Loucy (cell line): ENCODE data around the gene SLC6A6.

ENCODE experiments used
- H2AFZ ChIP-seq: fragments of 200-600 bp; sonication (generic); 2 replicates; pipeline ENCODE4 v1.6.0; 2016; ENCODE audit warnings: antibody characterized with exemption, mild to moderate bottlenecking, low read length, moderate library complexity
- H3F3A ChIP-seq: fragments of 200-600 bp; 2 replicates; pipeline ENCODE4 v1.6.0; 2016; ENCODE audit warnings: antibody characterized with exemption, low read depth, mild to moderate bottlenecking
- H3K27me3 ChIP-seq: fragments of 200-600 bp; sonication (generic); 2 replicates; pipeline ENCODE4 v1.6.1; 2014; ENCODE audit warnings: low read length, mild to moderate bottlenecking; ENCODE audit not compliant: insufficient read depth, poor library complexity, severe bottlenecking
- H3K36me3 ChIP-seq: fragments of 200-600 bp; sonication (generic); 2 replicates; pipeline ENCODE4 v1.6.1; 2016; ENCODE audit warnings: low read length; ENCODE audit not compliant: insufficient read depth
- H3K4me1 ChIP-seq: fragments of 200-600 bp; sonication (generic); 2 replicates; pipeline ENCODE4 v1.5.1; 2014; ENCODE audit warnings: low read length, mild to moderate bottlenecking; ENCODE audit not compliant: insufficient read depth, poor library complexity, severe bottlenecking
- H3K4me2 ChIP-seq: fragments of 200-600 bp; sonication (generic); 2 replicates; pipeline ENCODE4 v1.6.0; 2014; ENCODE audit warnings: antibody characterized with exemption, low read length, low read depth, mild to moderate bottlenecking; ENCODE audit not compliant: poor library complexity, severe bottlenecking
- H3K4me3 ChIP-seq: fragments of 200-600 bp; sonication (generic); 2 replicates; pipeline ENCODE4 v1.5.1; 2014; ENCODE audit warnings: low read length, mild to moderate bottlenecking, mixed read lengths; ENCODE audit not compliant: poor library complexity, severe bottlenecking
- H3K79me2 ChIP-seq: fragments of 200-600 bp; sonication (generic); 2 replicates; pipeline ENCODE4 v1.6.1; 2014; ENCODE audit warnings: low read length; ENCODE audit not compliant: insufficient read depth
- H3K9ac ChIP-seq: fragments of 200-600 bp; sonication (generic); 2 replicates; pipeline ENCODE4 v1.6.0; 2014; ENCODE audit warnings: mild to moderate bottlenecking, low read depth, low read length, moderate library complexity; ENCODE audit not compliant: poor library complexity, severe bottlenecking
- H3K9me2 ChIP-seq: fragments of 200-600 bp; sonication (generic); replicated peaks from 2 replicates; pipeline ENCODE4 v1.6.1; 2016; ENCODE audit warnings: low read depth, low read length, mixed read lengths
- H3K9me3 ChIP-seq: fragments of 200-600 bp; sonication (generic); 2 replicates; pipeline ENCODE4 v1.6.1; 2014; ENCODE audit warnings: mild to moderate bottlenecking, antibody characterized with exemption, low read length, low read depth; ENCODE audit not compliant: insufficient read depth
- H4K20me1 ChIP-seq: fragments of 200-600 bp; sonication (generic); 2 replicates; pipeline ENCODE4 v1.6.0; 2014; ENCODE audit warnings: antibody characterized with exemption, low read length, mild to moderate bottlenecking; ENCODE audit not compliant: insufficient read depth, poor library complexity, severe bottlenecking
- EZH2phosphoT487 ChIP-seq: fragments of 200-600 bp; IDR thresholded peaks from 2 replicates; pipeline ENCODE4 v1.6.1; 2018; ENCODE audit warnings: antibody characterized with exemption, mild to moderate bottlenecking, moderate library complexity, borderline replicate concordance
- TF ChIP-seq, protein P1 (sequence below): fragments of 200-600 bp; sonication (generic); conservative IDR thresholded peaks from 2 replicates; pipeline ENCODE4 v1.5.1; 2014; ENCODE audit warnings: mild to moderate bottlenecking, antibody characterized with exemption, low read length

The SLC6A6 gene

DNA sequence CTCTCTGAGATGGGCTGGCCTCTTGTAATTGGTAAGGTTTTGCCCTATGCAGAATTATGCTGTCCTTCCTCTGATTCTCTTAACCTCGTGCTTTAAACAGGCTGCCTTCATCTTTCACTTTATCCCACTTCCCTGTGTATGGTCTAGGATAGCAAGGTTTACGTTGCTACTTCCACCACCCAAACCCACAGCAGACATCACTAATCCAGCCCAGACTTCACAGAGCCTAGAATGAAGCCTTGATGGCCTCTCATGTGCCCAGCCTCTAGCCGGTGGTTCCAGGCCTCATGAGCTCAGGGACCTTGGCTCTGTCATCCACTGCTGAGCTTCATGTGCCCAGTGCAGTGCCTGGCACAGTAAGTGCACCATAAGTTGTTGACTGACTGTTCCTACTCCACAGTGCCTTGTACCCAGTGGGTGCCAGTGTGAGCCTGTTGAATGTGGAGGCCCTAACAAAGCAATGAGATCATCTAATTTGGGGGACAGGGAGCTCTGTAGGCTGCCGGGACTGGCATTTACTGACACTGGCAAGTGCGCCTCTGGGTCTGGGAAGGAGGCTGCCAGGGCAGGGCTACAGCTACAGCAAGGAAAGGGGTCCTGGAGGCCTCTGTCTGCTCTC is 12.5 kb downstream of the SLC6A6 start:
- Histone ChIP-seq H2AFZ (no peak overlapping the region), H3F3A (no peaks in the 10 kb centered on the region), H3K9ac (no peak overlapping the region), H3K79me2 (peaks cover 32% of the 10 kb centered on the region; the same call in 1 of the 2 replicates), H3K9me2 (no peaks in the 10 kb centered on the region), H3K4me2 (no peak overlapping the region), H3K9me3 (no peaks in the 10 kb centered on the region), H3K27me3 (no peaks in the 10 kb centered on the region), H3K4me1 (peaks cover 14% of the 10 kb centered on the region), H3K4me3 (no peak overlapping the region), H4K20me1 (peaks cover 3% of the 10 kb centered on the region), H3K36me3 (peaks cover 27% of the 10 kb centered on the region; the same call in 1 of the 2 replicates)
- TF ChIP-seq, protein P1, sequence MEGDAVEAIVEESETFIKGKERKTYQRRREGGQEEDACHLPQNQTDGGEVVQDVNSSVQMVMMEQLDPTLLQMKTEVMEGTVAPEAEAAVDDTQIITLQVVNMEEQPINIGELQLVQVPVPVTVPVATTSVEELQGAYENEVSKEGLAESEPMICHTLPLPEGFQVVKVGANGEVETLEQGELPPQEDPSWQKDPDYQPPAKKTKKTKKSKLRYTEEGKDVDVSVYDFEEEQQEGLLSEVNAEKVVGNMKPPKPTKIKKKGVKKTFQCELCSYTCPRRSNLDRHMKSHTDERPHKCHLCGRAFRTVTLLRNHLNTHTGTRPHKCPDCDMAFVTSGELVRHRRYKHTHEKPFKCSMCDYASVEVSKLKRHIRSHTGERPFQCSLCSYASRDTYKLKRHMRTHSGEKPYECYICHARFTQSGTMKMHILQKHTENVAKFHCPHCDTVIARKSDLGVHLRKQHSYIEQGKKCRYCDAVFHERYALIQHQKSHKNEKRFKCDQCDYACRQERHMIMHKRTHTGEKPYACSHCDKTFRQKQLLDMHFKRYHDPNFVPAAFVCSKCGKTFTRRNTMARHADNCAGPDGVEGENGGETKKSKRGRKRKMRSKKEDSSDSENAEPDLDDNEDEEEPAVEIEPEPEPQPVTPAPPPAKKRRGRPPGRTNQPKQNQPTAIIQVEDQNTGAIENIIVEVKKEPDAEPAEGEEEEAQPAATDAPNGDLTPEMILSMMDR = no peak
- TF ChIP-seq EZH2phosphoT487 = no peak

- Histone ChIP-seq H3F3A (no peaks in the 10 kb centered on the region), H2AFZ (no peak overlapping the region), H3K79me2 (peaks cover 27% of the 10 kb centered on the region; the same call in 1 of the 2 replicates), H3K27me3 (no peaks in the 10 kb centered on the region), H3K4me2 (no peak overlapping the region), H3K36me3 (peaks cover 27% of the 10 kb centered on the region; the same call in 1 of the 2 replicates), H4K20me1 (no peaks in the 10 kb centered on the region), H3K9me2 (no peaks in the 10 kb centered on the region), H3K4me3 (no peak overlapping the region), H3K4me1 (peaks cover 8% of the 10 kb centered on the region), H3K9me3 (no peaks in the 10 kb centered on the region), H3K9ac (no peak overlapping the region)
- no peak for TF ChIP-seq EZH2phosphoT487
- TF ChIP-seq, protein P1 = no peak
Measured at GRCh38 chr3:14415501-14415900, 13.1 kb downstream of the SLC6A6 start.

- Histone ChIP-seq H3K79me2 (peaks cover 26% of the 10 kb centered on the region; the same call in 1 of the 2 replicates), H3K4me2 (no peak overlapping the region), H3K9me3 (no peaks in the 10 kb centered on the region), H3K27me3 (no peaks in the 10 kb centered on the region), H3K9ac (no peak overlapping the region), H2AFZ (no peak overlapping the region), H3K4me3 (no peak overlapping the region), H3K36me3 (peaks cover 27% of the 10 kb centered on the region; the same call in 1 of the 2 replicates), H3K9me2 (no peaks in the 10 kb centered on the region), H3K4me1 (peaks cover under 1% of the 10 kb centered on the region), H3F3A (no peaks in the 10 kb centered on the region), H4K20me1 (no peaks in the 10 kb centered on the region)
- TF ChIP-seq, protein P1 = no peak
- no peak for TF ChIP-seq EZH2phosphoT487
Measured at GRCh38 chr3:14416453-14416852, 14.0 kb downstream of the SLC6A6 start.
